Measurements from ENCODE around the gene RFTN1. TPM values are rescaled to one million over a fixed set of nuclear protein-coding genes. Genes with fewer than 3 reads are reported as not detected.

RFTN1 gene
- total and polyA plus RNA-seq, 2 donors (not counting 3 experiments of a cell fraction or from before 2014, with no cell fraction given): 40.3 to 43.3 TPM

DNA sequence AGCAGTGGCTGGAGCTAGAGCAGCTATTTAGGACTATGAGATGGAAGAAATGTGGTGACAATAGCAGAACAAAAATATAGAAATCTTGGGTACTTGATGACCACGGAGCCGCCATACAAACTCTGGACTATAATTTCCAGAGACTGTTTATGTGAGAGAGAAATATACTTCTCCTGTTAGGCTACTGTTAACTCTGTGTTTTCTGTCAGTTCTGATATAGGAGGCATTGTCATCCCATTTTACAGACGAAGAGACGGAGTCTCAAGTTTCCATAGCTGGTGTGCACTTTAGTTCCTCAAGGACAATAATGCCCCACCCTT, 22.8 kb upstream of the RFTN1 start:
- H3K27ac ChIP-seq (ENCODE audit: insufficient read depth, low read depth, low read length): no peak overlapping the region
- TF ChIP-seq, protein P1, sequence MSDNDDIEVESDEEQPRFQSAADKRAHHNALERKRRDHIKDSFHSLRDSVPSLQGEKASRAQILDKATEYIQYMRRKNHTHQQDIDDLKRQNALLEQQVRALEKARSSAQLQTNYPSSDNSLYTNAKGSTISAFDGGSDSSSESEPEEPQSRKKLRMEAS (IDR thresholded peaks at IDR 0.05; ENCODE audit: insufficient read depth, insufficient read length): no peak
- TF ChIP-seq JUN (IDR thresholded peaks at IDR 0.05; ENCODE audit: borderline replicate concordance, insufficient read depth, insufficient read length, low read depth) (no peak), POLR2AphosphoS5 (IDR thresholded peaks at IDR 0.05; ENCODE audit: insufficient read depth, low read depth, low read length) (no peak), MYC (IDR thresholded peaks at IDR 0.05; ENCODE audit: low read depth, low read length) (no peak), POLR2A (IDR thresholded peaks at IDR 0.05; ENCODE audit: low read depth, low read length) (no peak)
- TF ChIP-seq, protein P2, sequence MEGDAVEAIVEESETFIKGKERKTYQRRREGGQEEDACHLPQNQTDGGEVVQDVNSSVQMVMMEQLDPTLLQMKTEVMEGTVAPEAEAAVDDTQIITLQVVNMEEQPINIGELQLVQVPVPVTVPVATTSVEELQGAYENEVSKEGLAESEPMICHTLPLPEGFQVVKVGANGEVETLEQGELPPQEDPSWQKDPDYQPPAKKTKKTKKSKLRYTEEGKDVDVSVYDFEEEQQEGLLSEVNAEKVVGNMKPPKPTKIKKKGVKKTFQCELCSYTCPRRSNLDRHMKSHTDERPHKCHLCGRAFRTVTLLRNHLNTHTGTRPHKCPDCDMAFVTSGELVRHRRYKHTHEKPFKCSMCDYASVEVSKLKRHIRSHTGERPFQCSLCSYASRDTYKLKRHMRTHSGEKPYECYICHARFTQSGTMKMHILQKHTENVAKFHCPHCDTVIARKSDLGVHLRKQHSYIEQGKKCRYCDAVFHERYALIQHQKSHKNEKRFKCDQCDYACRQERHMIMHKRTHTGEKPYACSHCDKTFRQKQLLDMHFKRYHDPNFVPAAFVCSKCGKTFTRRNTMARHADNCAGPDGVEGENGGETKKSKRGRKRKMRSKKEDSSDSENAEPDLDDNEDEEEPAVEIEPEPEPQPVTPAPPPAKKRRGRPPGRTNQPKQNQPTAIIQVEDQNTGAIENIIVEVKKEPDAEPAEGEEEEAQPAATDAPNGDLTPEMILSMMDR (IDR thresholded peaks at IDR 0.05; ENCODE audit: extremely low read depth in 1 of 2, insufficient read depth in 1 of 2, low read depth in 1 of 2, low read length in 2 of 2): no peak
- H4K20me1 ChIP-seq (replicated peaks; ENCODE audit: control insufficient read depth, extremely low read depth, insufficient read depth, low read length): no peaks in the 10 kb centered on the region
- H3K4me3 ChIP-seq (replicated peaks in 1 of 3; ENCODE audit: insufficient read depth in 1 of 3, low read depth in 1 of 3, low read length in 3 of 3): no peak overlapping the region
- FAIRE-seq (no peak), DNase-seq (ENCODE audit: low read depth, low spot score) (no peak)
- H3K36me3 ChIP-seq (ENCODE audit: control insufficient read depth in 2 of 2, extremely low read depth in 1 of 2, insufficient read depth in 2 of 2, low read length in 2 of 2): no peaks in the 10 kb centered on the region
- intact Hi-C loops (cut with micrococcal nuclease): no loop called here
- POLR2A ChIA-PET: no interaction called here
- no peaks in the 10 kb centered on the region for H3K9me3 ChIP-seq (replicated peaks; ENCODE audit: control insufficient read depth, insufficient read depth, low read length)
- no peaks in the 10 kb centered on the region for H3K79me2 ChIP-seq (ENCODE audit: control insufficient read depth, insufficient read depth, low read length)
- no peak overlapping the region for H3K4me2 ChIP-seq (ENCODE audit: insufficient read depth, low read length)
- peaks cover 11 to 40% of the 10 kb centered on the region in 2 experiments for H3K27me3 ChIP-seq (ENCODE audit: control insufficient read depth in 2 of 2, insufficient read depth in 2 of 2, low read length in 2 of 2)
- H2AFZ ChIP-seq (ENCODE audit: low read depth, low read length): no peak overlapping the region
- BruUV-seq (replicated peaks): no TSS peak
- dilution Hi-C loops (cut with MboI; ENCODE audit: extremely low pct_ligation_motif_present, low sequenced_read_pairs): no loop called here
- no peaks in the 10 kb centered on the region for H3K9me1 ChIP-seq (replicated peaks; ENCODE audit: control insufficient read depth, extremely low read depth, insufficient read depth, low read length)
- H3K4me1 ChIP-seq (ENCODE audit: control insufficient read depth, extremely low read depth, insufficient read depth, low read length): no peaks in the 10 kb centered on the region
- H3K9ac ChIP-seq (replicated peaks; ENCODE audit: extremely low read depth, insufficient read depth, low read length): no peak overlapping the region
- CTCF ChIA-PET: interaction anchor here (0.8 to 6.3 kb wide), 9 partner anchors 8 to 268 kb away, joined by 3 to 54 read pairs (median 4); no protein-coding TSS in a partner anchor
